GM18858 (cell line): ENCODE measurements around the gene OTOG.

ENCODE experiments used
- ATAC-seq: cut with Tn5 transposase; IDR thresholded peaks from one replicate; pipeline ENCODE4 v1.9.1; 2021; ENCODE audit not compliant: unreplicated experiment

The OTOG gene, protein sequence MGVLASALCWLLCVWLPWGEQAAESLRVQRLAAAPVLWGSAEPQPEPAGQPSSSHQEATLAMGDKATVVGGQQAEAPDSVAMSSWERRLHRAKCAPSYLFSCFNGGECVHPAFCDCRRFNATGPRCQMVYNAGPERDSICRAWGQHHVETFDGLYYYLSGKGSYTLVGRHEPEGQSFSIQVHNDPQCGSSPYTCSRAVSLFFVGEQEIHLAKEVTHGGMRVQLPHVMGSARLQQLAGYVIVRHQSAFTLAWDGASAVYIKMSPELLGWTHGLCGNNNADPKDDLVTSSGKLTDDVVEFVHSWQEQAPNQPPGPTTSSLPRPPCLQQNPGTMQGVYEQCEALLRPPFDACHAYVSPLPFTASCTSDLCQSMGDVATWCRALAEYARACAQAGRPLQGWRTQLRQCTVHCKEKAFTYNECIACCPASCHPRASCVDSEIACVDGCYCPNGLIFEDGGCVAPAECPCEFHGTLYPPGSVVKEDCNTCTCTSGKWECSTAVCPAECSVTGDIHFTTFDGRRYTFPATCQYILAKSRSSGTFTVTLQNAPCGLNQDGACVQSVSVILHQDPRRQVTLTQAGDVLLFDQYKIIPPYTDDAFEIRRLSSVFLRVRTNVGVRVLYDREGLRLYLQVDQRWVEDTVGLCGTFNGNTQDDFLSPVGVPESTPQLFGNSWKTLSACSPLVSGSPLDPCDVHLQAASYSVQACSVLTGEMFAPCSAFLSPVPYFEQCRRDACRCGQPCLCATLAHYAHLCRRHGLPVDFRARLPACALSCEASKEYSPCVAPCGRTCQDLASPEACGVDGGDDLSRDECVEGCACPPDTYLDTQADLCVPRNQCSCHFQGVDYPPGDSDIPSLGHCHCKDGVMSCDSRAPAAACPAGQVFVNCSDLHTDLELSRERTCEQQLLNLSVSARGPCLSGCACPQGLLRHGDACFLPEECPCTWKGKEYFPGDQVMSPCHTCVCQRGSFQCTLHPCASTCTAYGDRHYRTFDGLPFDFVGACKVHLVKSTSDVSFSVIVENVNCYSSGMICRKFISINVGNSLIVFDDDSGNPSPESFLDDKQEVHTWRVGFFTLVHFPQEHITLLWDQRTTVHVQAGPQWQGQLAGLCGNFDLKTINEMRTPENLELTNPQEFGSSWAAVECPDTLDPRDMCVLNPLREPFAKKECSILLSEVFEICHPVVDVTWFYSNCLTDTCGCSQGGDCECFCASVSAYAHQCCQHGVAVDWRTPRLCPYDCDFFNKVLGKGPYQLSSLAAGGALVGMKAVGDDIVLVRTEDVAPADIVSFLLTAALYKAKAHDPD (N-terminal part only)

DNA sequence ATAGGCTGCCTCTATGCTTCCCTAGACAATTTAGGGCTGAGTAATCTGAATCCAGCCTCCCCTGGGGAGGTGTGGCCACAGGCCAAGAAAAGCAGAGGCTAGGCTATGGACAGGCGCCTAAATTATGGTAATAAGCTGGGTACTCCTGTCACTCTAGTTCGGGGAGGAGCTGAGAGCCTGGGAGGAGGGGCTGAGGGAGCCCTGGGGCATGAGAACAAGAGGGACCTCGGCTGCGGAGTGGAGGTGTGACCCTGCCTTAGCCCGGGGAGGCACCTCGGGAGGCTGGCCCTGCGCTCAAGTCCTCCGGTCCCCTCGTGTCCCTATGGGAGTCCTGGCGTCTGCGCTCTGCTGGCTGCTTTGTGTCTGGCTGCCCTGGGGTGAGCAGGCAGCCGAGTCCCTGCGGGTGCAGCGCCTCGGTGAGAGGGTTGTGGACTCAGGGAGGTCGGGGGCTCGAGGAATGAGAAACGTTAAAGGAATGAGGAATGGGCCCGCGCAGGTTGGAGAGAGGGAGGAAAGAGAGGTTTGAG lies at the start of gene OTOG:
TSS of gene OTOG (plus strand) at position 209 of the 527 bp plus-strand sequence. CDS start at position 323, 114 bp downstream.
- ATAC-seq, result no peak

DNA sequence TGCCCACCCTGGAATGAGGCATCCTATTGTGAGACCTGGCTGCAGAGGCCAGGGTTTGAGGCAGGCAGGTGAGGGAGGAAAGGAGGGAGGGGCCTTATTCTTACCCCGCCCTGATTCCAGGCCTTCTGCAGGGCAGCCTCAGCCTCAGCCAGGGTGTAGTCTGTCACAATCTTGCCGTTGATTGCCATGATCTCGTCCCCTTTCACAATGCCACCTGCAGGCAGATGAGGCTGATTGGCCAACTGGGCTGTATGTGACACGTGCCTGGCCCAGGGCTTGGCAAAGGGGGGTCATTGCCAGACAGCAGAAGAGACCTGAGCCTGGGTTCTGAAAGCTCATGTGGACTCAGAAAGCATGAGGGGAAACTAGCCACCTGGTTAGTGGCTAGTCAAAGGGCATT lies 49.0 kb upstream of the OTOG start:
- ATAC-seq, result no peak

DNA sequence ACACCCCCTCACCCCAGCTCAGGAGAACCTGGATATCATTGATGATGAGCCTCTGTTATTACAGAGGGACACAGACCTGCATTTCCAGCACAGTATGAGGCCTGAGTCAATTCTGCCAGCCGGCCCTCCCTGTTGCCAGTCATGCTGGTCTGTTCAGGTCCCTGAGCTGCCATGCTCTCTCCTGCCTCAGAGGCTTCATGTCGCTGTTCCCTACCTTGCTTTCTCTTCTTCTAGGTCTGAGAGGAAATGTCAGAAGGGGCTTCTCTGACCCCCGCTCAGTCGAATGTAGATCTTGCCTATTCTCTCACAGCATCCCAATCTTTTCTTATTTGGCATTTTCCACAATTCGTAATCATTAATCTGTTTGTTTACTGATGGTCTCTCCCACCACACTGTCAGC lies 48.6 kb upstream of the OTOG start:
- ATAC-seq, result no peak

- no peak for ATAC-seq
Observed at GRCh38 chr11:17500673-17501072, 46.4 kb upstream of the OTOG start.

GRCh38 chr11:17502630-17503029 lies 44.4 kb upstream of the OTOG start:
- no peak for ATAC-seq

- no peak for ATAC-seq
Observed at GRCh38 chr11:17504330-17505107, 42.5 kb upstream of the OTOG start.

DNA sequence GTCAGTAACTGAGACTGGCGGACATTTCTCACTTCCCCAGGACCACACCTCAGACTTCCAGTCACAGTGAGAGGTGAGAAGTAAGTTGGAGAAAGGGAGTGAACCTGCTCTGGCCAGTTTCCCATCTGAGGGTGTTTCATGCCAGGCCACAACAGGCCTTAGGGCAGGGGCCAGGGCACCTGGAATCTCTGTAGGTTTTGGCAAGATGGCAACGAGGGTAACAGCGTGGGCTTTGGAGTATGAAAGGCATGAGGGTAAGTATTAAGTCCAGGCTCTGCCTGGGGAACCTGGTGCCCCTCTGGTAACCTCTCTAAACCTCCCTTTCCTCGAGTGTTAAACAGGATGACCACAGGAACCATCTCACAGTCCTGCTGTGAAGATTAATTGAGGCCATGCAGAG lies 41.9 kb upstream of the OTOG start:
- ATAC-seq, result no peak

DNA sequence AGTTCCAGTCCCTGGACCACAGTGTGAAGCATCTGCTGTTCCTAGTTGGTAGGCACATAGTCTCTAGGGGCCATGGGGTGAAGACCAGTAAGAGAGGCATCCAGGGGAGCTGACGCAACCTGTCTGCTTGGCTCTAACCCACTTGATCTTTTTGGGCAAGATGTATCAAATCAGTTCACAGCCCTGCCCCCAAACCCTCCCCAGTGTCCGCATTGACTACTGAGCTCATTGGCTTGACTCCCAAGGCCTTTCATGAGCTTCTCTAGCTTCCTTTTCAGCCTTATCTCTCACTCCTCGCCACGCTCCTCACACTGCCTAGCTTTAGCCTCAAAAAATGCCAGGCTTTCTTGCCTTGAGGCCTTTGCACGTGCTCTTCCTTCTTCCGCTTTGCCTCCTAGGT lies 40.7 kb upstream of the OTOG start:
- no peak for ATAC-seq

DNA sequence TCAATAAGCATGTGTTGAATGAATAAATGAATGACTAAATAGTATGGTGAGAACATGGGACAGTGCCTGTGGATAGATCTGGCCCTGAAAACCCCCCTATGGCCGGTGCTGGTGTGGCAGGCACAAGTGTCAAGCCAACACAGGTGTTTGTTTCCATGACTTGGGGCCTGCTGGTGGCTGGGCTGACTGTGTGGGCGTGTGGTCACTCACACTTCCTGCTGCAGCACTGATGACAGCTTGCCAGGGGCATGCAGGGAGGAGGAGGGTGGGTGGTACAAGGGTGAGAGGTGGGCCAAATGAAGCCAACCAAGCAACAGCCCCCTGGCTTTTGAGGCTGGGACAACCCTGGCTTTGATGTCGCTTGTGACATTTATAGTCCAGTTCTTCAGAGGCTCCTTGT lies 40.1 kb upstream of the OTOG start:
- no peak for ATAC-seq

DNA sequence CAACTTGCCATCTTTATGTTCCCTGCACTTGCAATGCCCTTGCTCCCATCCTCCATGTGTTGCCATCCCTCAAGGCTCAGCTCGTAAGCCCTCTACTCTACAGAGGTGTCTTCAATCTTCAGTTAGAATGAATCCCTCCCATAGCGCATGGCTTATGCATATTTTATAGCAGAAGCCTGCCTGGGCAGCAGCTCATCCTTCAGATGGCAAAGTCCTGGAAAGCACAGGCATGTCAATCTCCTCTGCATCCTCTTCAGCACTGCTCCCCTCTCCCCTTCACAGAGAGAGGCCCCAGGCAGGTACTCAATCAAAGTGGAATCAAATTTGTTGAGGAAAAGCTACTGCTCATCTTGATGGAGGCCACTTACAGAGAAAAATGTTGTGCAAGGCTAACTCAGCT lies 39.3 kb upstream of the OTOG start:
- ATAC-seq, result no peak

- ATAC-seq, result no peak
Observed at GRCh38 chr11:17508306-17508705, 38.8 kb upstream of the OTOG start.

GRCh38 chr11:17508791-17509190 lies 38.3 kb upstream of the OTOG start:
- ATAC-seq, result no peak

GRCh38 chr11:17510507-17511206 lies 36.4 kb upstream of the OTOG start:
- no peak for ATAC-seq

DNA sequence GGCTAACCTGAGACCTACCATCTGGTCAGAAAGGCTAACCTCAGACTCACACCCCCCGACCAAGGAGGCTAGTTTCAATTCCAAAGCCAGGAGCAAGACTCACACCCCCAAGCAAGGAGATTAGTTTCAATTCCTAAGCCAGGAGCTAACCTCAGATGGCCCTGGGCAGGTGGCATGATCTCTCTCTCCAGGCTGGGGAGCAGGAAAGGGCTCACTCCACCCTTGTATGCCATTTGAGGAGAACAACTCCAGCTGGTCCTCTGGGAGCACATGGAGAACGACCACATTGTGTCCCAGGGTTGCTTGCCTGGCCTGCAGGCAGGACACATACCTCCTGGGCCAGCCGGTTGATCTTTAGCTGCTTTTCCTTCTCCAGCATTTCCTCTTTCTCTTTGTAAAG lies 35.5 kb upstream of the OTOG start:
- no peak for ATAC-seq

GRCh38 chr11:17512101-17512500 lies 35.0 kb upstream of the OTOG start:
- ATAC-seq, result no peak

DNA sequence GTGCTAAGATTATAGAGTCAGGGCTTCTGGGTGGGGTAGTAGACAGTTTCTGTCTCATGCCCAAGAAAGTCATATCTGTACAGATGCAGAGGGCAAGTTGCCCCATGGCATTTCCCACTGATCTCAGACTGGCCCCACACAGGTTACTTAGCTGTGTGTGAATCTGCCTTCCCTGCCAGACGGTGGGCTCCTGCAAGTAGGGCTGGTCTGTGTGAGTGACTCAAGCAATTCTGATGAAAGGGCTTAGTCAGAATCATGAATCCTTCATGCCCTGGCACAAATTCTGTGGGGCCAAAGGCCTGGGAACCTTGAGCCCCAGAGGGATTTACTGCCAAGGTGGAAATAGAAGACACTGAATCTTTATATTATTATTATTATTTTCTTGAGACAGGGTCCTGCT lies 33.2 kb upstream of the OTOG start:
- ATAC-seq, result no peak

GRCh38 chr11:17514476-17514875 lies 32.6 kb upstream of the OTOG start:
- ATAC-seq, result no peak

DNA sequence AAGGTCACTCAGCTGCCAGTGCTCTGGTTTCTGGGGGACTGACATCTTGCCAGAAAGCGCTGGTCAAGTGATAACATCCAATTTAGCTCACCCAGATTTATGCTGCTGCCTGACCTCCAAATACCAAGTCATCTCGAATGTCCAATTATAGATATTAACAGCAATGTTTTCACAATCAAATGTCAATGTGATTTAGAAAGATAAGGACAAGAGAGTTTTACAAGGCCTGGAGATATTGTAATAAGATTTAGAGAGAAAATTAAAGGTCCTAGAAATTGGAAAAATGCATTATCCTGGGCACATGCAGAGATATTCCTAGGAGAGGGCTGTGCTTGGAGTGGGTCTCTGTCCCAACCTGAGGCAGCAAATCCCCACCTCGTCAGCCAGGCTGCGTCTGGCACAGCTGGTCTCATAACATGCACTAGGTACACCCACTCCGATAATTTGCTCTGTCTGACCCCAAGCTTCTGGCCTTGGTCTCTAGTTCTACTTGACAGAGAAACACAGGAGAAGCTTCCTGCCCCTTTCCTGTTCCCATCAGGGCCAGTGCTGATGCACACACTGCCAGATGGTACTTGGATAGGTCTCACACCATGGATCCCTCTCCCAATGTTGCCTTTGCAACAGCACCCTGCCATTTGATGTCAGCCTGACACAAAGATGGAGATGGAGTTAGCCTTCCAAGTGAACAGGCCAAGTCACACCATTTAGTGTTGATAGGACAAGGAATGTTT lies 31.4 kb upstream of the OTOG start:
- no peak for ATAC-seq

DNA sequence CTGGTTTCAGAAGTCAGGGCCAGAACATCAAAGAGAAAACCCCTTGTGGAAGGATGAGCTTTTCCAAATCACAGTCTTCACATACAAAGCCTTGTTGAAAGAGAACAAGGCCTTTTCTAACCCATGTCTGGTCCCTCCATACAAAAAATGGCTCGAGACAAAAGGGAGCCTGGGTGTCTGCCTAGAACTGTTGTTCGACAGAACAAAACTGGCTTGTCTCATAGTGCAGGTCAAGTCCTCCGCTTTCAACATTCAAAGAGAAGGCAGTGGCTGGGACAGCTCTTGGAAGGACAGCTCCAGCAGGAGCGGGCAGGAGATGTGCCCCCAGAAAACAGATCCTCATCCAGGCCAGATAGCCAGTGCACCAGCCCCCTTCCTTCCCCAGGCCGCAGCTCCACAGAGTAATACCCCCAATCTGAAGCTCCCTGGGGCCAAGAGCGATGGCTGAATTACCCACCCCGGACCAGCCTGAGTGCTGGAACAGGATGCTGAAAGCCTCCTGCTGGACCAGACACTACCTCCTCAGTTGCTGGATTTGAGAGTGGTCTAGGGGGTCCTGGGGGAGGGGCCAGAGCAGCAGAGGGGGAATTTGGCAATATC lies 30.4 kb upstream of the OTOG start:
- no peak for ATAC-seq
